ENCODE data around the gene THAP12.
A peak's percentile ranks its signal among the peaks of the same experiment; 100 is the strongest.
"Not testable (repeated sequence)": the region's sequence is repeated elsewhere in the genome, so short reads cannot be mapped to it uniquely, and the experiment has no call there.

THAP12 gene

GRCh38 chr11:76380977-76381719 lies at the start of gene THAP12, which contains the start of gene GVQW3:
Gene THAP12, minus strand, starts transcription at chr11:76381132. Its CDS starts 296 bp downstream, at chr11:76380836.
Gene GVQW3, plus strand, starts transcription at chr11:76381323. Its CDS starts 506 bp downstream, at chr11:76381829.
- DNase-seq (ENCODE audit: low spot score): peak; percentile 86
- FAIRE-seq: no peak

DNA sequence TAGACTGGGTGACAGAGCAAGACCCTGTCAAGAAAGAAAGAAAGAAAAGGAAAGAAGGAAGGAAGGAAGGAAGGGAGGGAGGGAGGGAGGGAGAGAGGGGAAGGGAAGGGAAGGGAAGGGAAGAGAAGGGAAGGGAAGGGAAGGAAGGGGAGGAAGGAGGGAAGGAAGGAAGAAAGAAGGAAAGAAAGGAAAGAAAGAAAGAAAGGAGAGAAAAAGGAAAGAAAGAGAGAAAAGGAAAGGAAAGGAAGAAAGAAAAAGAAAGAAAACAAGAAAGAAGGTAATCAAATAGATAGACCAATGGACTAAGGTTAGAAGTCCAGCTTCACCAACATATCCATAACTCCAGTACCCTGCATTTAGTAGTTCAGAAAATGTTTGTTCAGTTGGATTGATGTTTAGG lies 45.7 kb upstream of the THAP12 start:
- DNase-seq (ENCODE audit: low spot score) (no peak), FAIRE-seq (no peak)

DNA sequence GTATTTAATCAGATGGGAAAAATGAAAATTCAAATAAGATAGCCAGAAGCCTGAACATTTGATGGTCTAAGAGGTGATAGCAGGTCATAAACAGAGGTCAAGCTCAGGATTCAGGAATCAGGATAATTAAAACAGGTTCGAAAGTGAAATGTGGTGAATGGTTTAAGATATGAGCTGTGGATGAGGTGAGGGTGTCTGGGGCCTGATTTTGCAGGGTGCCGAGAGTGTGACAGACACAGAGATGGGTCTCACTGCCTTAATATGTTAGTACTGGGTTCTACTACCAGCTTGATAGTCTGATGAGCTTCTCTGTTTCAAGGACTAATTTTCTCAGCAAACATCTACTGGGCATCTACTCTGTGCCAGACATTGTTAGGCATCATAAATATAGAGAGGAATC lies 44.0 kb upstream of the THAP12 start:
- no peak for FAIRE-seq
- DNase-seq (ENCODE audit: low spot score): no peak

- FAIRE-seq: no peak
- DNase-seq (ENCODE audit: low spot score): no peak
Measured at GRCh38 chr11:76424379-76424778, 43.4 kb upstream of the THAP12 start.

DNA sequence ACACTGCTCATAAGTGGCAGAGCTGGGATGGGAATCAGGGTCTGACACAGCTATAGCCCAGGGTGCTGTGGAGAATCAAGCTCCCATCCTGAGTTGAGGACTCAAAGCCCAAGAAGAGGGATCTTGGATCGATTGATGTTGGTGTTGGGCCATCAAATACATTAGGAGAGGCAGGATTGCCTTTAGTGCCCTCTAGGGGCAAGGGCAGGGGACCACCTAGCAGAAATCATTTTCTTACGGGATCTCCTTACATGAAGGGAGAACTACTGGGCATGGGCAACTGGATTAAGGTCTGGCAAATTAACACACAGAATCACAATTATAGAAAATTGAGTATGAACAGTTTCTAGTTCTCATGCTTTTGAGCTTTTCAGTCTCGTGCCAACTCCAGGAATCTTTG lies 39.0 kb upstream of the THAP12 start:
- no peak for FAIRE-seq
- DNase-seq (ENCODE audit: low spot score): no peak

GRCh38 chr11:76415073-76415472 lies 34.1 kb upstream of the THAP12 start:
- FAIRE-seq (no peak), DNase-seq (ENCODE audit: low spot score) (no peak)

GRCh38 chr11:76410851-76411357 lies 30.0 kb upstream of the THAP12 start:
- DNase-seq (ENCODE audit: low spot score): no peak
- no peak for FAIRE-seq

DNA sequence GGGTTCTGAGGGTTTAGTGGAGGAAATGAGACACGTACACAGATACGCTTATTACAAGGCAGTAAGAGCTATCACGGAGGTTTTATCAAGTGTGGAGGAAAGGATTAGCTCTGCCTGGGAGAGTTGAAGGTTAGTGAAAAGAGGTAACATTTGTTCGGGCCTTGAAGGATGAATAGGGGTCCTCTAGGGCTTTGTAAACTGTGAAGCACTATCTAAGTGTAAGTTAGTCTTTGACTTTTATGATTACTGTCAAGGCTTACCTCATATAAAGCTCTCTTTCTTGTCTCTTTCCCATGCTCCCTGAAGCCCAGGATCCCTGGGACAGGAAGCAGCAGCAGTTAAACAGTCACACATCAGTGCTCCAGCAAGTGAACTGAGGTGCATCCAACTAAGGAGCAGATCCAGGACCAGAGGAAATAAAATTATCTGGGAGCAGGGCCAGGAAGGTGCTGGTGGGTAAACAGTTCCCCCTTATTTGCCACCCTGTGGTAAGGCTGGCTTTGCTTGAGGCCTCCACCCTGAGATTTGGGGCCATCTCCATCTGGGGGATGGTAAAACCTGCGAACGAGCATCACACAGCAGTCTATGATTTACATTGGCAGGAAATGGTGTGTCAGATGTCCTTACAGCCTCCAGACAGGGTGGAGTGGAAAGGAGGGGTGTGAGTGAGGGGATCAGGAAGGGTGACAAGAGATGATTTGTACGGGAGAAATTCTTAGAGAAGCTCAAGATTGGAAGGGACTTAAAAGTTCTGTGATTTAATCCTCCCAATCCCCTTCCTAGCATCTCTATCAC lies 27.4 kb upstream of the THAP12 start:
- DNase-seq (ENCODE audit: low spot score) (peak; percentile 60), FAIRE-seq (peak; percentile 84)

GRCh38 chr11:76406359-76406758 lies 25.4 kb upstream of the THAP12 start:
- FAIRE-seq (no peak), DNase-seq (ENCODE audit: low spot score) (no peak)

DNA sequence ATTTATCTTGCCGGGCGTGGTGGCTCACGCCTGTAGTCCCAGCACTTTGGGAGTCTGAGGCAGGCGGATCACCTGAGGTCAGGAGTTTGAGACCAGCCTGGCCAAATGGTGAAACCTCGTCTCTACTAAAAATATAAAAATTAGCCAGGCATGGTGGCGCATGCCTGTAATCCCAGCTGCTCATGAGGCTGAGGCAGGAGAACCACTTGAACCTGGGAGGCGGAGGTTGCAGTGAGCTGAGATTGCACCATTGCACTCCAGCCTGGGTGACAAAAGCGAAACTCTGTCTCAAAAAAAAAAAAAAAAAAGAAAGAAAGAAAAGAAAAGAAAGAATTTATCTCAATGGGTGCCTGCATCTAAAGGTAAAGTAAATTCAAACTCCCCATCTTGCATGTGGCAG lies 20.6 kb upstream of the THAP12 start:
- FAIRE-seq; DNase-seq (ENCODE audit: low spot score): not testable (repeated sequence)

- no peak for FAIRE-seq
- DNase-seq (ENCODE audit: low spot score): no peak
Measured at GRCh38 chr11:76400967-76401366, 20.0 kb upstream of the THAP12 start.

- DNase-seq (ENCODE audit: low spot score) (no peak), FAIRE-seq (no peak)
Measured at GRCh38 chr11:76397383-76397782, 16.5 kb upstream of the THAP12 start.

- no peak for FAIRE-seq
- no peak for DNase-seq (ENCODE audit: low spot score)
Measured at GRCh38 chr11:76395296-76395695, 14.4 kb upstream of the THAP12 start.

DNA sequence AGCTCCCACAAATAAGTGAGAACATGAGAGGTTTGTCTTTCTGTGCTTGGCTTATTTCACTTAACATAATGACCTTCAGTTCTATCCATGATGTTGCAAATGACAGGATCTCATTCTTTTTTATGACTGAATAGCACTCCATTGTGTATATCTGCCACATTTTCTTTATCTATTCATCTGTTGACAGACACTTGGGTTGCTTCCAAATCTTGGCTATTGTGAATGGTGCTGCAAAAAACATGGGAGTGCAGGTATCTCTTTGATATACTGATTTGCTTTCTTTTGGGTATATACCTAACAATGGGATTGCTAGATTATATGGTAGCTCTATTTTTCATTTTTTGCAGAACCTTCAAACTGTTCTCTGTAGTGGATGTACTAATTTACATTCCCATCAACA lies 13.5 kb upstream of the THAP12 start:
- no peak for DNase-seq (ENCODE audit: low spot score)
- FAIRE-seq: no peak

DNA sequence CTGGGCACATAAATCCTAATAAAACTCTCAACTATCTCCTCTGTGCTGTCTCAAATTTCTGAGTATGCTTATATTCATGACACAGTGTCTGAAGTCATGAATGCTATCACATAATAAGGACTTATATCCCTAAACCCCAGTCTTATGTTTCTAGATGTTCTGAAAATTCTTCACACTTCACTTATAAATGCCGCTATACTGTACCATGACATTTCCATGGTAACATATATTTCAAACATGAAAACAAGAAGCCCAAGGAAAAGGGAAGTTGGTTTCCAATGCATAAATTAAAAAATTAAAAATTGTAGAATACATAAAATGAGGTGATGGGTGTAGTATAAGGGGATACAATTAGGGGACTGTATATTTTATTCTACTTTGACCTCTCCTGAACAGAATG lies 11.9 kb upstream of the THAP12 start:
- no peak for DNase-seq (ENCODE audit: low spot score)
- FAIRE-seq: no peak

DNA sequence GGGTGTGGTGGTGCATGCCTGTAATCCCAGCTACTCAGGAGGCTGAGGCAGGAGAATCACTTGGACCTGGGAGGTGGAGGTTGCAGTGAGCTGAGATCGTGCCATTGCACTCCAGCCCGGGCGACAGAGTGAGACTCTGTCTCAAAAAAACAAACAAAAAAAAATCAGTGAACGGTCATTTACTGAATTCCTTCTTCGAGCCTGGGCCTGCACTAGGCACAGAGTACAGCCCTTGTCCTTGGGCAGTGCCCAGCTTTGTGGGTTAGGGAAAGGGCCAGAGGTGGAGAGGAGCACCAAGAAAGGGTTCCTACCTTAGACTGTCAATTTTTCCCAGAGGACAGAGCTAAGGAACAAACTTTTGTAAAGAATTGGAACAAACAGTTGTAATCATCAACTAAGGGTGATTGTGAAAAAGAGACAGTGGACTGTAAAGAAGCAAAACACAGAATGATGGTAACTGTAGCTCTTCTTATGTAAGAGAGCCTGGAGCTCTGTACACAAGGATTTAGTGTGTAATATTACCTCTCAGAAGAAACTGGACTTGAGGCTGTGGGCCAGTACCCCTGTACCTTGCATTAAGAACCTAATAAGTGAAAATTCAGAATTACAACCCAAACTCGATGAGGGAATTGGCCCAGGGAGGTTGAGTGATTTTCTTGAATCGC lies 11.0 kb upstream of the THAP12 start:
- FAIRE-seq: no peak
- no peak for DNase-seq (ENCODE audit: low spot score)

- DNase-seq (ENCODE audit: low spot score) (no peak), FAIRE-seq (no peak)
Measured at GRCh38 chr11:76391021-76391420, 10.1 kb upstream of the THAP12 start.

DNA sequence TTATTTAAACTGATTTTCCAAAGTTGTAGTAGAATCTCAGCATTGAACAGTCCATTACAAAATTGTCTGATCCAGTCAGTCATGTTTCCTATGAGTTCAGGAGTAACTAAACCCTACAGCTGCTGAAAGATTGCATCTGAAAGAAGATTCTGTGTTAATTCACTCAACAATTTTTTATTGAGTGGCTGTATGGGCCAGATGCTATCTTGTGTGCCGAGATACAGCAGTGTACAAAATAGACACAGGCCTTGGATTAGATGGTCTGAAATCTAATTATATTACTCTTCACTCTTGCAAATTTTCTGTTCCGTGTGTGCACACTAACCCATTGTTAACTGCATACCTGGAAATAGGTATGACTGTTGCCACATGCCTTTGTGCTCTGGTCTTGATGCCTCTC lies 7.5 kb upstream of the THAP12 start:
- DNase-seq (ENCODE audit: low spot score) (no peak), FAIRE-seq (no peak)

DNA sequence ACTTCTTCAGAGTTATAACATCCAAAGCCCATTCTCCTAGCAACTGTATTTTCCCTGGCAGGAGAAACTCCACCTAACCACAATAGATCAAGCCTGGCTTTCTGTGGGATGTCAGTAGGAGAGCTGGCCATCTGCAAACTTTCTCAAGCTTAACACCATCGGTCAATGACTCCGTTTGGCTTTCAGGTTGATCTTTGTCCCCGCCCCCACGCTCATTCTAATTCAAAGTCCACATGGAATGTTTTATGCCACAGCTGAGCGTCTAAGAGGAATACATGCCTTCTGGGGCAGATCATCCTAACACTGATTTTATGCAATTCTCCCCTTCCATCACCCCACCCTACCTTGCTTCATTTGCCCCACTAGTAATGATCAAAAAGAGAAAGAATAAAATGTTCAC lies 5.0 kb upstream of the THAP12 start:
- no peak for FAIRE-seq
- DNase-seq (ENCODE audit: low spot score): no peak

- DNase-seq (ENCODE audit: low spot score): no peak
- FAIRE-seq: no peak
Measured at GRCh38 chr11:76382209-76382608, 1.3 kb upstream of the THAP12 start.

DNA sequence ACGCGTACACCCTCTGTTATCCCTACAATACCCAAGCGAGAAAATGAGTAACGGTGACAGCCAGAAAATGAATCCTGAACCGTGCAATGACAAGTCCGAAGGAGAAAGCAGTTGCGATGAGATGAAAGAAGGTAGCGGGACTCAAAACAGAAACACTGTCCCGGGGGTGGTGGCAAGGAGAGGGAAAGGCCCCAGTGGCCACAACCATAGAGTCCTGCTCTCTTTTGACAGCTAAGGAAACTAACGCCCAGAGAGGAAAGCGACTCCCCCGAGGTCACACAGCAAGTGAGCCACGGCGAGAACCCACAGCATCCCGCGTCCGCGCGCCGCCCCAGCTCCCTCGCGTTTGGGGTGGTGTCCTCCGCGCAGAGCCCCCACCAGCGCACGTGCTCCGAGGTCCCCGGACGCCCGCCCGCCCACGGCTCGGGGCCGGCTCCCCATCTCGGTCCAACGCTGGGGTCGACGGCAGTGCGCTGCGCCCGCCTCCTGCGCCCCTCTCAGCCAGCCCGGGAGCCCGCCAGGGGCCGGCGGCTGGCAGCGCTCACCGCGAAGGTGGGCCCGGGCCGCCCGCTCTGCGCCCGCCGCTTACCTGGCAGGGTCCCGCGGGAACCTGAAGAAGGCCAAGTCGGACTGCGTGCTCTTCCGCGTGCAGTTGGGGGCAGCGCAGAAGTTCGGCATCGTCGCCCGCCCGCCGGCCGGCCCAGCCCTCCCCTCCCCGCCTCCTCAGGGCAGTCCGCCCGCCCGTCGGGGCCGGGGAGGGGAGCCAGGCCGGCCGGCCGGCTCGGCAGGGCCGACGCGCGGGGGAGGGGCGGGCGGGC lies 564 bp downstream of the THAP12 start:
- no peak for DNase-seq (ENCODE audit: low spot score)
- no peak for FAIRE-seq

Data from RCC 7860 (cell line).